ENCODE measurements around the gene ZNF423.

The ZNF423 gene

DNA sequence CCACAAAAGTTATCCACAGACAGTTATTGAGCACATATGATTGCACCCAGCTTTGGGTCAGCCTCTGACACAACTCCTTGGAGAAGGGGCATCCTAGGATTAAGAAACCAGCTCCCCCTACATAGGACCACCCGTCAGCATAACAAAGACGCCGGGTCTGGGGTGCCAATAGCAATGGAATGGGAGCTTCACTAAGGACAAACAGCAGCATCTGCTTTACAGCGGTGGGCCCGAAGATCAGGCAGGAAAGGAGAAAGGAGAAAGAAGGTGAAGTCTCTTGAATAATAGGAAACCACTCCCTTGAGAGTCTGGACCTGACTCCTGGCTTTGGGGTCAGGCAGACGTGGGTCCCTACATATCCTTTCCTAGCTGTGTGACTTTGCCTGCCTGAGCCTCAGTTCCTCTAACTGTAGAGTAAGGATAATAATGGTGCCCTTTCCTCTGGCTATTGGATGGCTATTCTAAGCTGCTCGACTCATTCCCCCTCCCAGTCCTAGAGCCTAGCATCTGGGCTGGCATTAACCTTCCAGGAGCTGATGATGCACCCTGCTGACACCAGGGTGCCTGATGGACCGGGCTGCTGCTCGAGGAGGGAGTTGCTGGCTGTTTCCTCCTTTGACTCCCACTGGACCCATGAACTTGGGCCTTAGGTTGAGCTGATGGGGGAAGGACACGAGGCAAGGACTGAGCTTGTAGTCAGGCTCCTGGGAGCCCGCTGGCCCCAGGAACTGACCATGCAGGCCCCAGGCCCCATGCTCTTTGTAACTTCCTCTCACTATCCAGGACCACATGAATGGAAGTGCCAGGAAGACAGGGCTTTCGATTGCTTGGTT lies 388.2 kb downstream of the ZNF423 start:
- DNase-seq (ENCODE audit: low read depth in 2 of 2, low spot score in 1 of 2) = no peak

DNA sequence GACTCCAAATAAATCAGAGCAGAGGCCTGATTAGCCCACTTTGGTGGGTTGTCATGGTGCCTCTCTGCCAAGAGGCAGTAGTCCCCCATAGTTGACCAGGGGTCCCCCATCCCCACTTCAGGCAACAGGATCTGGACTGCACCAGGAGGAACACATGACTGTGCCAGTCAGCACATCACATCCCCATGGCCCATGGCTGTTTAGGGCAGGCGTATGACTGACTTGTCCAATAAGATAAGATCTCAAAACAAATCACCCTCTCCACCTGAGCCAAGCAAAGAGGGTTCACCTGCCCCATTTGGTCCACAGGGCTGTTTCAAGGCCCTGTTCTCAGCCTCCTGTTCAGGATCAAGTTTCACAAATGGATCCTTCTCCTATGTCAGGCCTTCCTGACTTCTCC lies 389.0 kb downstream of the ZNF423 start:
- no peak for DNase-seq (ENCODE audit: low read depth in 2 of 2, low spot score in 1 of 2)

DNA sequence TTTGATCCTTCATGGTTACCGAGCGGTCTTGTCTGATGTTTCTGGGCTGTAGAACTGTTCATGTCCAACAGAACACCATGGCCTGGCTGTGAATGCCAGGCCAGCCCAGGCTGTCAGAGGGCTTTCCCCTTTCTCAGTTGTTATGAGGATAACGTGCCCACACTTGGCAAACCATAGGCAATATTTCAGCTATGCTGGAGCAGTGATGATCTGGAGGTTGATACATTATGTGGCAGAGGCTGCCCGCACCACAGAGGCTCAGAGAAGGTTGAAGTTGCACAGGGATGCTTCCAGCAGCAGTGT lies 389.4 kb downstream of the ZNF423 start:
- no peak for DNase-seq (ENCODE audit: low read depth in 2 of 2, low spot score in 1 of 2)

DNA sequence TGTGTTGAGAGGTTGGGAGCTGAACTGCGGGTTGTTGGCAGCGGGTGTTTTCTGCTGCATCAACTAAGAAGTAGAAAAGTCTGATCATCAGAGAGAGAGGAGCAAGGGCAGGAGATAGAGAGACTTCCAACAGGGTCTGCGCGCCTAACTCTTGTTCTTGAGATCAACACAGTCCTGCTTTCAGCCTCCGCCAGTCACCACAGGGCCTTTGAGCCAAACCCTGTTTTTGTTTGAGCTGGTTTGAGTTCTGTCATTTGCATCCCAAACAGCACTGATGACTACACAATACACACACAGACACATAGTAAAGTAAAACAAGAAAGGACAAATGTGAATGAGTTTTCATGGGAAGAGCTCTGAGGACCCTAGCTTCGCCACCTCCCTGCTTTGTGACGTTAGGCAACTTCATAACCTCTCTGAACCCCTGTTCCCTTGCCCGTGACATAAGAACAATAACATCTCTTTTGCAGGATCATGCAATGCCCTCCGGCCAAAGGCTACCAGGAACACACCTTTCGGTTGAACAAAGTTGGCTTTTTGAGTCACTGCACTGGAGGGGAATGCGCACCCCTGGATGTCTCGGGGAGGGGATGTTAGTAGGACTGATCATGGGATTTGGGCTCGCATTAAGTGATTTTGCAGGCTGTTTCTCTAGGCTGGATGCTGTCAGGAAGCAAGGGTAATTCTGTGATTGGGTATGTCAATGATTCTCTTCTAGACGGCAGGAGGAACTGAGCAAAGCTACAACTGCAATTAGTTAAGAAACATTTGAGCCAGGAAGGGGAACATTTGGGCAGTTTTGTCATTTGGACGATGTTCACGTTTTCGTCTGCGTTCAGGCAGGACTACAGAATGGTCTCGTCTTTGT lies 390.0 kb downstream of the ZNF423 start:
- no peak for DNase-seq (ENCODE audit: low read depth in 2 of 2, low spot score in 1 of 2)

DNA sequence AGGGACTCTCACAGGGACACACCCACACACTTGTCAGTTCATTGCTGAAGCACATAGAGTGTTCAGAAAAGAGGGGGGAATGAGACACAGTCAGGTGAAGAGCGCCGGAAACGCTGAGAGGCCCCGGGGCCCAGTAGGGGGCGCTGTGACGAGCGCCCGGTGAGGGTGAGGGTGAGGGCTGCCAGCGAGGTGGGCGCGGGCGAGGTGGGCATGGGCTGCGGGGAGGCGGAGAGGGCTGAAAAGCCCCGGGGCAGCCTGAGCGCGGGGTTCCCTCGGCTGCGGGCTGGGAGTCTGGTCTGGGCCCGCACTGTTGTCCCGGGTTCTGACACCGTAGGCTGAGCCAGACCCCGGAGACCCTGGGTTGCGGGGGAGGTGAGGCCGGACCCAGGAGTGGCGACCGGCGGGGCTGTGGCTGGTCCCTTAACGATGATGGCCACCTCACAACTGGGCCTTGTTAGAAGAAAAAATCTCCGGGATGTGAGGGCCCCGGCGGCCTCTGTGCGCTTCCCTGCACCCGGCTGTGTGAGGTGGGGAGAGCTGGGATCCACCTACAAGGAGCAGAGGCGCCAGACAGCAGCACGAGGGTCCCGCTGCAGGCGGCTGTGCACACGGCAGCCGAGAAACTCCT lies 390.9 kb downstream of the ZNF423 start:
- no peak for DNase-seq (ENCODE audit: low read depth in 2 of 2, low spot score in 1 of 2)

DNA sequence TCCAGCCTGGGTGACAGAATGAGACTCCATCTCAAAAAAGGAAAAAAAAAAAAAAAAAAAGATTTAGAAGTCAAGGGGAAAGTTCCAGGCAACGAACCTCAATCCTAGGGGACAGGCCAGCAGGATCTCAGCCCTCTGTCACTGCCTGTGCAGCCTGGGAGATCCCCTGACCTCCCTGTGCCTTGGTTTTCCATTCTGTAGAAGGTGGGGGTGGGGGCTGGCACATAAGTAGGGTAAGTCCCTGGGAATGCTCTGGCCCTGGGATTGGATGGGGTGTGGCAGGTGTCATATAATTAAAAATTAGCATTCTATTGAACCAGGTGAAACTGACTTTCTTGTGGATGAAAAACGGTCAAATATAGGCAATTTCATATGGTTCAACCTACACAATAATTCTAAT lies 391.8 kb downstream of the ZNF423 start:
- DNase-seq (ENCODE audit: low read depth in 2 of 2, low spot score in 1 of 2) = no peak

DNA sequence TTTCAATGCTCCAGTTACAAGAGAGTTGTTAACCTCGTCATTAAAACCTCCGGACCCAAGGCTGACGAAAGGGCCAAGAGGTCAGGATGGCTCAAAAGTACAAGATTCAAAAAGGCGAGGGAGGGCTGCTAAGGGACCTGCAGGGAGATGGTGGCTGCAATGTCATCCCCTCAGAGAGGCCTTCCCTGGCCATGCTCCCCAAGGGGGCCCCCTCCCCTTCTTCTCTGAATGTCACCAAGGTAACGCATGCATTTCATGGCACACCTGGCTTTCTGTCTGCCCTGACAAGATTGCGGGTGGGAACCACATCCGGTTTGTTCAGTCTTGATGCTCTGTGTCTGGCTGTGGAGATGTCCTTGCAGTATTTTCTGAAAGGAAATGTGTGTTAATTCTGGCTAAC lies 392.4 kb downstream of the ZNF423 start:
- peak; percentile 17 to 35 for DNase-seq (ENCODE audit: low read depth in 2 of 2, low spot score in 1 of 2)

DNA sequence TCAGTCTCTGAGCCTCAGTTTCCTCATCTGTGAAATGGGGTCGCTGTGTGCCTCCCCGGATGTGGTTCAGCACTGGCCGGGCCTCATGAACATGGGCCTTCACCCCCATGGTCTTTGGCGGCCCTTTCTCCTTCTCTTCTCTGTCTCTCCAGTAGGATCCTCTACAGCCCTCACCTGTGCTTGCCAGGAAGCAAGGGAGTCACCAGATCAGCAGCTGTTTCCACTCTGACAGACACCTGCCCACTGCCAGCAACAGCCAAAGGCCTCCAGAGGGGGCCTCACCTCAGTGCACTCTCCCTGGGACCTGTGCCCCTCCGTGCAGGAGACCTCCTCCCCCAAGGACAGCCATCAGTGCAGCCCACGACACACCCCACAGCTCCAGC lies 392.9 kb downstream of the ZNF423 start:
- no peak for DNase-seq (ENCODE audit: low read depth in 2 of 2, low spot score in 1 of 2)

DNA sequence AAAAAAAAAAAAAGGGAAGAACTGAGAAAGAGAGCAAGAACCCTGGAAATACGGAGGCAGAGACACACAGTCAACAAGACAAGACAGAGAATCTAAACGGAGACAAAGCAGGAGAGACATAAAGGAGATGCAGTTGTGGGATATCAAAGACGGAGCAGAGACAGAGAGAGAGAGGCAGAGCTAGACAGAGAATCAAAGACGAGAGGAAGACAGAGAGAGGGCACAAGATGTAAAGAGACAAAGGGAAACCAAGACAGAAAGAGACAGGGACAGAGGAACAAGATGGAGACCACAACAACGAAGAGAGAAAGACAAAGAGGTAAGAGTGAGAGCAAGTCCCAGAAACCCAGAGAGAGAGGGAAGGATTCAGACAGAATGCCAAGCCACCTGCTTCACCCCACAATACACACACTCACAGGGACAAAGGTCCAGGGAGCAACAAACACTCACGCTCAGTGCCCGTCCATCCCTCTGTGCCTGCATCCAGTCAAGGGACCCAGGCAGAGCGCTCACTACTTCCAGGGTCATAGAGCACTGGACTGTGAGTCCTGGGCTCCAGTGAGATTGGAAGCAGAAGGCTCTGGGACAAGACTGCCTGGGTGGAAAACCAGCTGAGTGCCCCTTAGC lies 393.4 kb downstream of the ZNF423 start:
- no peak for DNase-seq (ENCODE audit: low read depth in 2 of 2, low spot score in 1 of 2)

DNA sequence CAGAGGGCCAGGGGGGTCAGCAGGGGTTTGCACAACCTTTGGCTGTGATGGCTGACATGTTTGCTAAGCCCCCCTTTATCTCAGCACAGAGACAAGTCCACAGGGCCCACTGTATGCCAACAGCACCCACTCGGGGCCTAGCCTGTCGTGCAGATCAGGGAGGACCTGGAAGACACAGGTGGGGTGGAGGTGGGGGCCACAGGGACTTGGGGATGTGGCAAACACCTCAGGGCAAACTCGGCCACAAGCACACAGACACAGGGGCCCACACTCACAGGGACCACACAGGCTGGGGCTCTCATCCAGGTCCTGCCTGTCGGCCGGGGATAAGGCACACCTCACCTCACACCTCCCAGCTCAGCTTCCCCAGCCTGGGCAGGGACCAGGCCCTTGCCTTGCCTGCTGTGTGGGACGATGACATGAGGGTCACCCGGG lies 394.4 kb downstream of the ZNF423 start:
- DNase-seq (ENCODE audit: low read depth in 2 of 2, low spot score in 1 of 2) = no peak

DNA sequence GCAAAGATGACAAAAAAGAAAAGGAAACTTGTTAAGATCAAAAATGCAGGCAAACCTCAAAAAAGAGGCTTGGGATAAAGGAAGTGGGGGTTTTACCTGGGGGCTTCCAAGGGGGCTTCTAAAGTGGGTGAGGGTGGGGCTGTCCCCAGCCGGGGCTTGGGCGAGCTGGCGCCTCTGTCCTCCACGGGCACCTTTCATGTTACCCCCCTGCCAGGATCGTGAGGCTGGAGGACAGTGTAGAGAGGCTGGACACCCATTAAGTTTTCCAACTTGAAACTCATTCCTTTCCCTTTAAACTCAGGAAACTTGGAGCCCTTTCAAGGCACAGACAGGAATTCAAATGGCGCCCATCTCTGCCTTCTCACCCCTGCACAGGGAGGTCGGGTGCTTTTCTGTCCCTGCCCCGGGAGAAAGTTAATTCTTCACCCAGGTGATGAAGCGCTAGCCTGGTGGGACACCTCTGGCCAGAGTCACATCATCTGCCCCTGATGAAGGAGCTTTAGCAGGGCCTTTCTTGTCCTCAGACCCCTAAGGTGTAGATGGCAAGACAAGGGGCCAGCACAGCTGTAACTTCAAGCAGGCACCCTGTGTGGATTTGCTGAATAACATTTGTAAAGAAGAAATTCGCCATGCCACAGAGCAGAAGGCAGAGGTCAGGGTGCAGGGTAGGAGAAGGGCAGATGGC lies 395.0 kb downstream of the ZNF423 start:
- no peak for DNase-seq (ENCODE audit: low read depth in 2 of 2, low spot score in 1 of 2)

DNA sequence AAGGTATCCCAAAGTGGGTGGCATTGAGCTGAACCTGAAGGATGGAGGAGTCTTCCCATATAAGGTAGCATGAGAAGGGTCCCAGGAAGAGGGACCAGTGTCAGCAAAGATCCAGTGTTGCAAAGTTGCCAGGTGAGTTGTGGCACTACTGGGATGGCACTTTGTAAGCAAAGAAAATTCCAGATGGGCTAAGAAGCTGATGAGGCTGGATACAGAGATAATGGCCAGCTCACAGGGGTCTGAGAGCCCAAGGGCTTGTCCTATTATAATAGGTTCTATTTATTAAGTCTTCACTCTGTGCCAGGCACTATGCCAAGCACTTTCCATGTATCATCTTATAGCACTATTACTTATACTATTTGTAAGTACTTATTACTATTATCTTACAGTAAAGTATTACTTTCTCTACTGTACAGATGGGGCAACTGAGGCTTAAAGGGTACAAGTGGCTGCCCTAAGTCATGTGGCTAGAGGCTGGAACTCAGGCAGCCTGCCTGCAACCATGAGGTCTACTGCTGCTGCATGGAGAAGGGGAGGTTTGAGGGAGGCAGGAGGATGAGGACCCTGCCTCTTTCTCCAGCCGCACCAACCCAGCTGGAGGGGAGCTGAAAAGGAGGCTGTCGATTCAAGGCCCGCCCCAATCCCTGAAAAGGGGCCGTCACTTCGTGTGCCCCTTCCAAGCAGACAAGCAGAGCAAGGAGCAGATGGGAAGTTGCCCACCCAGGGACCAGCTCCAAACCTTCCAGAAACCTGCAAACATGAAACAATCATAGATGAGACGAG lies 395.8 kb downstream of the ZNF423 start:
- DNase-seq (ENCODE audit: low read depth in 2 of 2, low spot score in 1 of 2) = no peak

DNA sequence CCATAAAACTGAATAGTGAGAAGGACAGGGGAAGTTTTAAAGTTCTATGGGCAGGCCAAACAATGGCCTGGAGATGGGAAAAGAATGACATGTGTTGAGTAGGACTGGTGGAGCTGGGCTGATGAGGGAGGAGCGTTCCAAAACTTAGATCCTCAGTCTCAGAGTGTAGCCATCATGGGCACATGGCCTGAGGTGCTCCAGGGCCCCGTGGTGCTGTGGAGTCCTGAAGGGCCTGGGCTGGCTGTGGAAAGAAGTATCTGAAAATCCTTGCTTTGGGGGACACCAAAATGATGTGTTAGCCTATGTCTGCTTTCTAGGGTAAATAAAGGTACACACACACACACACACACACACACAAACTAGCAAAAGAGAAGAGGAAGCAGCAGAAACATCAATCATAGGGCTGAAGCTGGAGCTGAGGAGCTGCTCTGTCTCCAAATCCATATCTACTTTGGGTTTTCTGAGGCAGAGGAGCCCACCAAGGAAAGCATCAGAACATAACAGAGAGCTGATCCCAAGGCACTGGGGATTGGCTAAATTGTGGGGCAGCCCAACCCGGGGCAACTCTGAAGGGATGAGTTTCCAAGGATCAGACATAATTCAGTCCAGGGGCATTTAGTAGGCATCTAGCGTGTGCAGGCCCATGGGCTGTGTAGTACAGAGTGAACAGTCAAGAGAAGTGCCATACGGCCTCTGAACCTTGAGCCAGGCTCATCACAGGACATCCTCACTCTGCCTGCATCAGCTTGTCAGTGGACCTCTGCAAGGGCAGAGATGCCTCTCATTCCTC lies 397.1 kb downstream of the ZNF423 start:
- no peak for DNase-seq (ENCODE audit: low read depth in 2 of 2, low spot score in 1 of 2)

DNA sequence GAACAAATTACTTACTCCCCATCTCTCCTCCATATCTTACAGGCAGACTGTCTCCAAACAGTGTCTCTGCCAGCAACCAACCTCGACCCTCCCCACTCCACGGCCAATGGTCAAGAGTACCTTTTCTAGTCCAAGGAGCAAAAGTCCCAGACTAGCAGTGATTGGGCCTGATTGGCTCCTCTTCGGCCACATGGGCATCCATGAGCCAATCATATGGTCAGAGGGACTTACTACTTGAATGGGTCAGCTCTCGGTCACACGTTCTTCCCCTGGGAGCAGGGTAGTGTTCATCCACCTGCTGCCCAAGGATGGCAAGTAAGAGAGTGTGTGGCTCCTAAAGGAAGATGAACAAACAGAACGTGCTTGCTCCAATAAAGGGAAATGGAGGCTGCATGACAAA lies 397.7 kb downstream of the ZNF423 start:
- no peak for DNase-seq (ENCODE audit: low read depth in 2 of 2, low spot score in 1 of 2)

DNA sequence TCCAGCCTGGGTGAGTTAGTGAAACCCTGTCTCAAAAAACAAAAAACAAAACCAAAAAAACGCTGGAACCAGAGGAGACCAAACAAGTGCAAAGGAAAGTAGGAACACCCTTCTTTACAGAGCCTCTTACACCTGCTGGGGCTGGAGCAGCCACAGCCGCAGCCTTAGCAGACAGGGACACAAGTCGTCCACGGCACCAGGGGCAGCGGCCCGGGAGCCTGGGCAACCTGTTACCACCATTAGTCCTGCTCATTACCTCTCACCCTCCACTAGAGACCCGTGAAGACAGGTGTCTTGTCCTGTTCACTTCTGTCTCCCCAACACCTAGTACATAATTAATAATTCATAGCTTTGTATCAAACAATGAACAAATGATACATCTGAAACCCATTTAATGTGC lies 398.7 kb downstream of the ZNF423 start:
- no peak for DNase-seq (ENCODE audit: low read depth in 2 of 2, low spot score in 1 of 2)

DNA sequence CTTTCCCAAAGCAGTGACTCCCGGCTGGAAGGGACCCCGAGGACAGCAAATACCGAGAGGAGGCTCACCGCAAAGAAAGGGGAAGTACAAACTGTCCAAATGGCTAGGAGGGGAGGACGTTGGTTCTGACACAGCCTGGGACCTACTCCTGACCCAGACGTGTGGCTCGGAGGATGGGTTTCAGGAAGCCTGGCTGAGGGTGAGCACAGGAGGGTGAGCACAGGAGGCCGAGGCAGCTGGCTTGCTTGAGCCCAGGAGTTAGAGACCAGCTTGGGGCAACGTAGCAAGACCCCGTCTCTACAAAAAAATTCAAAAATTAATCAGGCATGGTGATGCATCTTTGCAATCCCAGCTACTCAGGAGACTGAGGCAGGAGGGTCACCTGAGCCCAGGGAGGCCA lies 399.1 kb downstream of the ZNF423 start:
- no peak for DNase-seq (ENCODE audit: low read depth in 2 of 2, low spot score in 1 of 2)

DNA sequence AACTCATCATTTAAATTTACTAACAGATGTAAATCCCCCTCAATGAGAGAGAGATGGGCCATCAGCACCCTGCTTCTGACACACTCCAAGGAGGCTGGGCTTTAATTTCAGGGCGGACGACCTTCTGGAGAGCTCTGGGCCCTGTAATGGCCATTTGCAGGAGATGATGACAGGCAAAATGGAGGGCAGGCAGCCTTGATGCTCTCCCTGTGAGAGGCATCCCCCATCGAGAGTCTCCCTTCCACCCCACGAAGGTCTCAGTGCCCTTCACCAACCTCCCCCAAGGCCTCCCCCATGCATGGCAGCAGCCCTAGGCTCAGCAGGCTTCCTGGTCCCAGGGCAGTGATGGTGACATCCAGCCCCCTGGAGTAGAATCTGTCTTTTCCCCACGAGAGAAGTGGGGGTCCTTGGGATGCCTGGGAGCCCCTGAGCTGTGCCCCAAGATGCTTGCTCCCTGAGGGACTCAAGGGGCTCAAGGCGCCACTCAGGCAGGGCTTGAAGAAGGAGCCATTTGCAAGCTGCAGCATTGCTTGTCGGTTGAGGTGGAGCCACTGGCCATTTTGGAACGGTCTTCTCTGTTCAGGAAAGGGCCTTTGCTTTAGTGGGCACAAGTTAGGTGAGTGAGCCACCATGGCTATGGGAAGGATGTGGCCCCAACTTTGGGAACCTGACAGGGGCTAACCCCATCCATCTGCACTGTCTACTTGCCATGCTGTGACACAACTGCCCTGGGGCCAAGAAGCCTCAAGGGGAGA lies 399.7 kb downstream of the ZNF423 start:
- no peak for DNase-seq (ENCODE audit: low read depth in 2 of 2, low spot score in 1 of 2)

DNA sequence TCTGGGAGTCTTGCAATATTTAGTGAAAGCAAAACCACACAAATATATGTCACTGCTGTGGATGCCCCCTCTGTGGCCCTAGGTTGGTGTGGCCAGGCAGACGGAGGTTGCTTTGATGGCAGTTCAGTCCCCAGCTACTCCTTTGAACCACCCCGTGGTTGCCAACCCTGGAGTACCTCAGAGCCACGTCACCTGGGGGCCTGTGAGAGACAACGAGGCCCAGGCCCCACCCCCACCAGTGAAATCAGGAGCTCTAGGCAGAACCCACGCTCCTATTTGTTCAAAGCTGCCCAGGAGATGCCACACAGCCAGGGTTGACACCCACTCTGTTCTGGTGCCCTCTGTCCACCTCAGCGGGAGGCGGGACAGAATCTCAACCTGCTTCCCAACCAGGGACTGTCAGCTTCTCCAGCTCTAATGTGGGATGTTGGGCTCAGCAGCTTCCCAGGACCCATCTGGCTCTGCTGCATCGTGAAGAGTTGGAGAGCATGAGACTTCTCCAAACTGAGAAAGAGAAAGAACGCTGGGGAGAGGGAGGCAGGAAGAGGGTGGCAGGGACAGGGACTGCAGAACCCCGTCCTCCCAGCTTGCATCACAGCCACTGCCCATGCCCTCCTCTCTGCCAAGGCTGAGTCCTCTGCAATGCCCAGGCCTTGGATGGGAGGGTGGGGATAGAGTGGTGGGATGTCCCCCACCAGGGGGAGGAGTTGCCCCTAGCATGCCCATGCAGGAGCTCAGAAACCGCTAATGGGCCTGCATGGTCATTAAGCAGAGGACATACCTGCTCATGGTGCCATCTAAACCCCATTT lies 400.5 kb downstream of the ZNF423 start:
- no peak for DNase-seq (ENCODE audit: low read depth in 2 of 2, low spot score in 1 of 2)

Measured in stimulated activated CD8-positive, alpha-beta memory T cell treated with anti-CD3 and anti-CD28 coated beads, Interleukin-4, amount 100 ng/mL, for 1 hour (primary cell).